ENCODE results near the gene UBE3D. TPM values are rescaled to one million over a fixed set of nuclear protein-coding genes. Genes with fewer than 3 reads are reported as not detected.

Gene UBE3D
- total RNA-seq, 4 donors from 2014 or later, result 6.1 to 30.3 (median 14.4) TPM

DNA sequence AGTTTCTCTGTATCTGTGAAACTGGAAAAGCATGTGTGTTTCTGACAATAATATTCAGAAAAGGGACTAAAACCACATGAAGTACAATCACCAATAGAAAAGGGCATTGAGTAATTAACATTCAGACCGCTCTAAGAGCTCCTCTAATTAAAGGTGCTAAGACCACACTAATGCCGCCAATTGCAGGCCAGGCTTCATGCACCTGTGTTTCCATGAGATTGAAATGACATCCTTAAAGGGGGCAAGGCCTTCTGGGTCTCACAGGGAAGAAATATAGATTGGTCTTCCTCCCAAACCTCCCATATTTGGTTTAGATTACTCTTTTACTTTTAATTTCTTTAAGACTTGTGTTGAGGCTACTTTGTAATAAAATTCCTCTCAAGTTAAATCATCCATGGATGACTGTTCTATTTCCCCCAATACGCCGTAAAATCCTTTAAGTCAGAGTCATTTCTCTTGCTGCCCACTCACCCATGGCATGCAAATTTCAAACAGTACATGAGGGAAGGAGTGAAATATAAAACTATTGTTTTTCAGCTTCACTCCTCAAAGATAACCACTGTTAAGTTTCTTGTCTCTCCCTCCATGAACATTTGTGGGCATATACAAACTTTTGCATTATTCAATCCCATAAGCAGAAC, 110.6 kb downstream of the UBE3D start:
- TF ChIP-seq POLR2AphosphoS5 (IDR thresholded peaks at IDR 0.05), result no peak
- no peak for TF ChIP-seq POLR2A (IDR thresholded peaks at IDR 0.05)
- TF ChIP-seq CTCF (IDR thresholded peaks at IDR 0.05), result no peak
- no peak for TF ChIP-seq EP300 (IDR thresholded peaks at IDR 0.05; ENCODE audit: low read depth)
- H3K27me3 ChIP-seq, result no peaks in the 10 kb centered on the region
- WGBS, 2 donors (ENCODE audit: low coverage in 1 of 2), result 84 to 100% methylated on average over 4 of the region's 4 CpGs
- no peaks in the 10 kb centered on the region for H3K4me1 ChIP-seq
- intact Hi-C loops (cut with DNase I; ENCODE audit: low total_unique reads), result no loop called here
- in situ Hi-C loops (cut with MboI; ENCODE audit: low pct_ligation_motif_present in 1 of 4, low pct_unique_long_range_greater_than_20kb in 1 of 4, low sequenced_read_pairs in 3 of 4), result no loop called here
- no peak for DNase-seq
- H3K9me3 ChIP-seq, result no peaks in the 10 kb centered on the region
- H3K27ac ChIP-seq, result no peak overlapping the region
- H3K4me3 ChIP-seq, result no peak overlapping the region
- no peaks in the 10 kb centered on the region for H3K36me3 ChIP-seq

DNA sequence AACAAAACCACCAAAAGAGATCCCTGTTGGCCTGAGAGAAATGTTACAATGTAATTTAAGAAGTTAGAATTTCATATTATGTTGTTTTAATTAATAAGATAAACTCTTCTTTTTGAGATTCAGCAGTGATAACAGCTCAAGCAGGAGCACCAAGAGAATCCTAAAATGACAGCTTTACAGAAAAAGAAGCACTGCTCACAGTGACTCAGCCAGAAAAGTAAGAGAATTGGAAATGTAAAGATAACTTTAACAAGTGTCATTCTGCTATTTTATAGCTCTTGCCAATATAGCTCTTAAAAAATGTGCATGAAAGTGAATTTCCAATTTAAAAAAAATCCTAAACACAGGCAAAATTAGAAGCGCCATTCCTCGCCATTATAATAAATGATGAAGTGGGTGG, 111.3 kb downstream of the UBE3D start:
- intact Hi-C loops (cut with DNase I; ENCODE audit: low total_unique reads), result no loop called here
- H3K4me1 ChIP-seq, result no peaks in the 10 kb centered on the region
- no peaks in the 10 kb centered on the region for H3K9me3 ChIP-seq
- 94 to 96% methylated on average over 2 of the region's 2 CpGs for WGBS, 2 donors (ENCODE audit: low coverage in 1 of 2)
- H3K27me3 ChIP-seq, result no peaks in the 10 kb centered on the region
- in situ Hi-C loops (cut with MboI; ENCODE audit: low pct_ligation_motif_present in 1 of 4, low pct_unique_long_range_greater_than_20kb in 1 of 4, low sequenced_read_pairs in 3 of 4), result no loop called here
- no peaks in the 10 kb centered on the region for H3K36me3 ChIP-seq
- no peak overlapping the region for H3K4me3 ChIP-seq
- TF ChIP-seq POLR2A (IDR thresholded peaks at IDR 0.05) (no peak), CTCF (IDR thresholded peaks at IDR 0.05) (no peak), POLR2AphosphoS5 (IDR thresholded peaks at IDR 0.05) (no peak), EP300 (IDR thresholded peaks at IDR 0.05; ENCODE audit: low read depth) (no peak)
- no peak for DNase-seq
- H3K27ac ChIP-seq, result no peak overlapping the region

DNA sequence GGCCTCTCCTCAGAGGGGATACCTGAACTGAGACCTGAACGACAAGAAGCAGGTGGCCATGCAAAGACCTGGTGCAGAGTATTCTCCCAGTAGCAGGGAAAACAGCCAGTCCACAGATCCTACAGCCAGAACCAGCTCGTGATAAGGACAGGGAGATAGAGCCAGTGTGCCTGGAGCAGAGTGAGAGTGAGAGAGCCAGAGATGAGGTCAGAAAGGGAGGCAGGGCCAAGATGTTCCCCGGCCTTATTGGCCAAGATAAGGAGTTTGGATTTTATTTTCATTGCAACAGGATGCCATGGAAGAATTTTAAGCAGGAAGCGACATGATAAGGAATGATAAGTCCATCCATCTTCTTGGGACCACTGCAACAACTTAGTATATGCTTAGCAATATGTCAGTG, 111.8 kb downstream of the UBE3D start:
- no peak overlapping the region for H3K4me3 ChIP-seq
- no peak overlapping the region for H3K27ac ChIP-seq
- TF ChIP-seq POLR2A (IDR thresholded peaks at IDR 0.05) (no peak), POLR2AphosphoS5 (IDR thresholded peaks at IDR 0.05) (no peak), CTCF (IDR thresholded peaks at IDR 0.05) (no peak), EP300 (IDR thresholded peaks at IDR 0.05; ENCODE audit: low read depth) (no peak)
- in situ Hi-C loops (cut with MboI; ENCODE audit: low pct_ligation_motif_present in 1 of 4, low pct_unique_long_range_greater_than_20kb in 1 of 4, low sequenced_read_pairs in 3 of 4) (no loop called here), intact Hi-C loops (cut with DNase I; ENCODE audit: low total_unique reads) (no loop called here)
- no peaks in the 10 kb centered on the region for H3K36me3 ChIP-seq
- WGBS, 2 donors (ENCODE audit: low coverage in 1 of 2), result 68 to 79% methylated on average over 4 of the region's 4 CpGs
- no peaks in the 10 kb centered on the region for H3K9me3 ChIP-seq
- no peaks in the 10 kb centered on the region for H3K27me3 ChIP-seq
- no peaks in the 10 kb centered on the region for H3K4me1 ChIP-seq
- no peak for DNase-seq

- Histone ChIP-seq H3K9me3 (no peaks in the 10 kb centered on the region), H3K27me3 (no peaks in the 10 kb centered on the region), H3K27ac (no peak overlapping the region), H3K4me3 (no peak overlapping the region), H3K4me1 (no peaks in the 10 kb centered on the region), H3K36me3 (no peaks in the 10 kb centered on the region)
- WGBS, 2 donors (ENCODE audit: low coverage in 1 of 2), result 84 to 100% methylated on average over 1 of the region's 1 CpG
- TF ChIP-seq POLR2A (IDR thresholded peaks at IDR 0.05) (no peak), POLR2AphosphoS5 (IDR thresholded peaks at IDR 0.05) (no peak), EP300 (IDR thresholded peaks at IDR 0.05; ENCODE audit: low read depth) (no peak), CTCF (IDR thresholded peaks at IDR 0.05) (no peak)
- no peak for DNase-seq
- intact Hi-C loops (cut with DNase I; ENCODE audit: low total_unique reads) (no loop called here), in situ Hi-C loops (cut with MboI; ENCODE audit: low pct_ligation_motif_present in 1 of 4, low pct_unique_long_range_greater_than_20kb in 1 of 4, low sequenced_read_pairs in 3 of 4) (no loop called here)
Observed at GRCh38 chr6:82951935-82952334, 113.7 kb downstream of the UBE3D start.

All from transverse colon (tissue), 4 donors.